ENCODE measurements around the gene KIAA0513. TPM values are rescaled to one million over a fixed set of nuclear protein-coding genes. Genes with fewer than 3 reads are reported as not detected.
A peak's percentile ranks its signal among the peaks of the same experiment; 100 is the strongest.

Gene KIAA0513
- total and polyA plus RNA-seq, 11 donors = 4.5 to 14.0 (median 9.1) TPM

DNA sequence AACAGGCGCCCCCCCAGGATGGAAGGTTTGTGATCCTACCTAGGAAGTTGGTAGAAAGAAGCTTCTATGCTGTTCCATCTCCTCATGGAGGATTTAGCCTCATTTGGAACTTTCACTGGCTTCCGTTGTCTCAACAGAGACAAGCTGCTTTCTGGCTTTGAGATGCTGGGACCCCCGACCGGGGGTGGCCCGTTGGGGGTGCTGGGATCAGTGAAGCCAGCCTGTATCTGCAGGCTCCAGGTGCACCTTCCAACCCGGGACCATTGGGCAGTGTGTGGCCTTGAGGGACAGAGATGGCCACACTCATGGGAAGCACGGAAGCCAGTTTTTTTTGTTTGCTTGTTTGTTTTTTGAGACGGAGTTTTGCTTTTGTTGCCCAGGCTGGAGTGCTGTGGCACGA lies 69.3 kb downstream of the KIAA0513 start:
- Histone ChIP-seq H3K27ac (no peak overlapping the region), H3K9me3 (no peaks in the 10 kb centered on the region), H3K4me1 (no peaks in the 10 kb centered on the region), H3K36me3 (no peaks in the 10 kb centered on the region), H3K4me3 (no peak overlapping the region), H3K27me3 (peaks cover 0 to 10% (median 2%) of the 10 kb centered on the region in 9 donors)
- 78 to 87% (median 84%) methylated on average over 8 to 9 of the region's 9 CpGs for WGBS, 4 donors
- no peak for ATAC-seq
- intact Hi-C loops (cut with DNase I) = no loop called here
- peak in 1 of 5 donors; percentile 8 for DNase-seq
- TF ChIP-seq CTCF (IDR thresholded peaks at IDR 0.05) (no peak), POLR2A (IDR thresholded peaks at IDR 0.05) (no peak)

DNA sequence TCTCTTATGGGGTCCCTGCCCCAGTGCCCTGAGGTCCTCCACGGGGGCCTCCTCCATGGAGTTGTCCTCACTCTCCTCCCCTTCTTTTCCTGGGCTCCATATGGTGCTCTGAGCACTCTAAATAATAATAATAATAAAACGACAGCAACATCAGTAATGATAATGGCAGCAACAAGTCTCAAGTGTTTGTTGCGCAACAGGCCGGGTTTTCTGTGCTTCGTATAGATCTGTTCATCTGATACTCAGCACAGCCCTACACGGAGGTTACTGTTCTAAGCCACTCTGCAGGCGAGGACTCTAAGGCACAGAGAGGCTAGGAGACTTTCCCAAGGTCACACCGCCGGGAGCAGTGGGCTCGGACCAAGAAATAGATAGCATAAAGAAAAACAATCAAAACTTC lies 71.0 kb downstream of the KIAA0513 start:
- Histone ChIP-seq H3K27me3 (peaks cover 0 to 10% (median 2%) of the 10 kb centered on the region in 9 donors), H3K4me1 (peaks cover 0 to 9% (median 0%) of the 10 kb centered on the region in 12 donors), H3K4me3 (no peak overlapping the region), H3K27ac (no peak overlapping the region), H3K9me3 (no peaks in the 10 kb centered on the region), H3K36me3 (no peaks in the 10 kb centered on the region)
- ATAC-seq = no peak
- WGBS, 4 donors = 83 to 90% (median 85%) methylated on average over 10 of the region's 10 CpGs
- intact Hi-C loops (cut with DNase I) = no loop called here
- DNase-seq = no peak
- TF ChIP-seq POLR2A (IDR thresholded peaks at IDR 0.05) (no peak), CTCF (IDR thresholded peaks at IDR 0.05) (no peak)

GRCh38 chr16:85100265-85100664 lies 72.7 kb downstream of the KIAA0513 start:
- 90 to 94% (median 91%) methylated on average over 10 of the region's 10 CpGs for WGBS, 4 donors
- no peak overlapping the region for H3K27ac ChIP-seq
- DNase-seq = no peak
- no peaks in the 10 kb centered on the region for H3K9me3 ChIP-seq
- no peak for TF ChIP-seq CTCF (IDR thresholded peaks at IDR 0.05)
- no peak for TF ChIP-seq POLR2A (IDR thresholded peaks at IDR 0.05)
- H3K4me3 ChIP-seq = no peak overlapping the region
- intact Hi-C loops (cut with DNase I) = loop anchor here in 2 of 10 donors (10.0 kb wide), 2 partner anchors 615 to 625 kb away; no protein-coding TSS in a partner anchor
- no peaks in the 10 kb centered on the region for H3K36me3 ChIP-seq
- H3K27me3 ChIP-seq = peaks cover 0 to 7% (median 0%) of the 10 kb centered on the region in 9 donors
- ATAC-seq = no peak
- H3K4me1 ChIP-seq = peaks cover 0 to 26% (median 0%) of the 10 kb centered on the region in 12 donors

- H3K27me3 ChIP-seq = peaks cover 0 to 4% (median 0%) of the 10 kb centered on the region in 9 donors
- DNase-seq (no peak), ATAC-seq (no peak)
- intact Hi-C loops (cut with DNase I) = loop anchor here in 2 of 10 donors (10.0 kb wide), 2 partner anchors 613 to 623 kb away; no protein-coding TSS in a partner anchor
- H3K9me3 ChIP-seq = no peaks in the 10 kb centered on the region
- 84 to 89% (median 86%) methylated on average over 11 of the region's 11 CpGs for WGBS, 4 donors
- TF ChIP-seq CTCF (IDR thresholded peaks at IDR 0.05) = no peak
- no peak for TF ChIP-seq POLR2A (IDR thresholded peaks at IDR 0.05)
- H3K27ac ChIP-seq = no peak overlapping the region
- no peaks in the 10 kb centered on the region for H3K36me3 ChIP-seq
- no peak overlapping the region for H3K4me3 ChIP-seq
- H3K4me1 ChIP-seq = peaks cover 0 to 30% (median 0%) of the 10 kb centered on the region in 12 donors
Measured at GRCh38 chr16:85101956-85102630, 74.5 kb downstream of the KIAA0513 start.

All from heart left ventricle (tissue), 16 donors.